Activated T-helper 1 cell treated with anti-CD3 and anti-CD28 coated beads, Interleukin-12 subunit alpha, Interleukin-12 subunit beta, Interleukin-2, Interleukin-4 antibody, amounts not matched to agents 30 ng/mL and 10 ng/mL and 1 ng/mL, durations not matched to agents 14 hours and 24 hours and 36 hours (primary cell): ENCODE results near the gene SPDYE16. TPM values are rescaled to one million over a fixed set of nuclear protein-coding genes. Genes with fewer than 3 reads are reported as not detected.
"Not testable (repeated sequence)": the region's sequence is repeated elsewhere in the genome, so short reads cannot be mapped to it uniquely, and the experiment has no call there.

Experiments
- DNase-seq: peaks from one replicate; pipeline ENCODE4 v3.0.0; 2021; ENCODE audit warnings: low spot score
- H3K27ac Mint-ChIP-seq: one replicate; pipeline ENCODE4 v1.8.0; 2021; ENCODE audit warnings: mild to moderate bottlenecking, mixed read lengths
- H3K27me3 Mint-ChIP-seq: one replicate; pipeline ENCODE4 v1.8.0; 2022; ENCODE audit warnings: mild to moderate bottlenecking, moderate library complexity, mixed read lengths; ENCODE audit not compliant: insufficient read depth
- H3K36me3 Mint-ChIP-seq: one replicate; pipeline ENCODE4 v1.8.0; 2021; ENCODE audit warnings: low read depth, mixed read lengths
- H3K4me1 Mint-ChIP-seq: one replicate; pipeline ENCODE4 v1.8.0; 2021; ENCODE audit warnings: low read depth, mixed read lengths
- H3K4me3 Mint-ChIP-seq: one replicate; pipeline ENCODE4 v1.8.0; 2021; ENCODE audit warnings: mild to moderate bottlenecking, moderate library complexity, mixed read lengths
- H3K9me3 Mint-ChIP-seq: one replicate; pipeline ENCODE4 v1.8.0; 2021; ENCODE audit warnings: mixed read lengths
- intact Hi-C: fragments of 100-400 bp; cut with micrococcal nuclease; formaldehyde crosslinking; loops from one replicate; pipeline ENCODE4 v1.15.1; 2024
- total RNA-seq: library from RNA; stranded (reverse); gene quantifications from 2 replicates; pipeline ENCODE4 v1.2.3, GENCODE V29; 2022

Gene SPDYE16
- total RNA-seq, 1 donor from 2014 or later: not detected

DNA sequence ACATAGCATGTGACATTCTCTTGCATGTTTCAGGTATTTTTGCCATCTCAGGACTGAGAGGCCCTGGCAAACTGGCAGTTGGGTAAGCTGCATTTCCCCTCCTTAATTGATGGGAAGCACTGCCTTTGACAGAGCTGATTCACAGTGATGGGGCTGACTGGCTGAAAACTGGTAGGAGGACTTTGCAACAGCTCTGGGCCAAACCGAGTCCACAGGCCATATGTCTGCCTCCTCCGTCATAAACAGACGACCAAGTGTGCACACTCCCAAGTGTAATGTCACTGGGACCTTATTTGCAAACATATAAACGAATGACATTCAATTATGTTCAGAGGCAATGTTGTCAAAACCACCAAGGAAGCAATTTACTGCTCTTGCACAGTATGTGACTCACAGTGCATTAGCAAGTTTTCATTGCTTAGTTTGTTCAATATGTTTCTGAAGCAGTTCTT lies 27.3 kb upstream of the SPDYE16 start:
- peaks cover 15% of the 10 kb centered on the region for H3K36me3 Mint-ChIP-seq
- intact Hi-C loops, H3K4me1 Mint-ChIP-seq, H3K9me3 Mint-ChIP-seq, H3K27me3 Mint-ChIP-seq, H3K4me3 Mint-ChIP-seq, H3K27ac Mint-ChIP-seq, DNase-seq: not testable (repeated sequence)

DNA sequence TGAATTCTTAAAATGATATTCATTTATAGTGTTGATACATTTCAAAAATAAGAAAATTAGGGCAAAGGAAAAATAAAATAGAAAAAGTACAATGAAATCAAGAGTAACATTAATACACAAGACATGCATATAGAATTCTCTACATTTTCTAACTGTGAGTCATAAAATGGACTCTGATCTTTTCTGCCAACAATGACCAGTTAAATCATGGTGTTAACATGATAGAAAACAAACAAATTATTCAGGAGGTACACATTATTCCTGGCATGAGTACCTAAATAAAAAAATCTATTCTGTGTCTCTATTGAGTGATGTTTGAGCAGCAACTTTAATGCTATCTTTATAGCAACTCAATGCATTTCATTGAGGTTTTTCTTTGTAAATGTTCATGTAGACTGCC lies 25.6 kb upstream of the SPDYE16 start:
- H3K4me3 Mint-ChIP-seq, intact Hi-C loops, H3K27ac Mint-ChIP-seq, DNase-seq, H3K4me1 Mint-ChIP-seq, H3K9me3 Mint-ChIP-seq, H3K27me3 Mint-ChIP-seq: not testable (repeated sequence)
- peaks cover 20% of the 10 kb centered on the region for H3K36me3 Mint-ChIP-seq

DNA sequence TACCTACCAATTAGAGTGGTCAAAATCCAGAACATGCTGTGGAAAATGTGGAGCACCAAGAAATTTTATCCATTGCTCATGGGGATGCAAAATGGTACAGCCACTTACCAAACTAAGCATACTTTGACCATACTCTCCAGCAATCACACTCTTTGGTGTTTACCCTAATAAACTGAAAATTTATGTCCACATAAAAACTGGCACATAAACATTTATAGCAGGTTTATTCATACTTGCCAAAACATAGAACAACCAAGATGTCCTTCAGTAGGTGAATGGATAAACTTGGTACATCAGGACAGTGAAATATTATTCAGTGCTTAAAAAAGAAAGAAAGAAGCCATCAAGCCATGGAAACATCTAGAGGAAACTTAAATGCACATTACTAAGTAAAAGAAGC lies 24.7 kb upstream of the SPDYE16 start:
- H3K4me3 Mint-ChIP-seq, H3K27me3 Mint-ChIP-seq, H3K4me1 Mint-ChIP-seq, H3K27ac Mint-ChIP-seq, DNase-seq, intact Hi-C loops, H3K9me3 Mint-ChIP-seq: not testable (repeated sequence)
- H3K36me3 Mint-ChIP-seq: peaks cover 20% of the 10 kb centered on the region

DNA sequence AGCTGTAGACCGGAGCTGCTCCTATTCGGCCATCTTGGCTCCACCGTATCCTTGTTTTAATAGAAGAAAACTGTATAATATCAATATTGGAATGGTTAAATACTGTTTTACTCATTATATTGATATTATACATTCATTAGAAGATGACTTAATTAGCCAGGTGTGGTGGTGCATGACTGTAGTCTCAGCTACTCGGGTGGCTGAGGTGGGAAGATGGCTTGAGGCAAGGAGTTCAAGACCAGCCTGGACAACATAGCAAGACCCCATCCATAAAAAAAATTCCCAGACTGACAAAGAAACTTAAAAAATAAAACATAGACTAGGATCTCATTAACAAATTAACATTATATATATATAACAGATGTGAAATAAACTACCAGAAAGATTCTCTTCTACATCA lies 24.2 kb upstream of the SPDYE16 start:
- intact Hi-C loops, H3K9me3 Mint-ChIP-seq, H3K4me1 Mint-ChIP-seq, DNase-seq, H3K27ac Mint-ChIP-seq, H3K27me3 Mint-ChIP-seq, H3K4me3 Mint-ChIP-seq: not testable (repeated sequence)
- H3K36me3 Mint-ChIP-seq: peaks cover 19% of the 10 kb centered on the region

DNA sequence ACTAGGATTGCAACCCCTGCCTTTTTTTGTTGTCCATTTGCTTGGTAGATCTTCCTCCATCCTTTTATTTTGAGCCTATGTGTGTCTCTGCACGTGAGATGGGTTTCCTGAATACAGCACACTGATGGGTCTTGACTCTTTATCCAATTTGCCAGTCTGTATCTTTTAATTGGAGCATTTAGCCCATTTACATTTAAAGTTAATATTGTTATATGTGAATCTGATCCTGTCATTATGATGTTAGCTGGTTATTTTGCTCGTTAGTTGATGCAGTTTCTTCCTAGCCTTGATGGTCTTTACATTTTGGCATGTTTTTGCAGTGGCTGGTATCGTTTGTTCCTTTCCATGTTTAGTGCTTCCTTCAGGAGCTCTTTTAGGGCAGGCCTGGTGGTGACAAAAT lies 21.9 kb upstream of the SPDYE16 start:
- DNase-seq, intact Hi-C loops, H3K27me3 Mint-ChIP-seq, H3K4me1 Mint-ChIP-seq, H3K9me3 Mint-ChIP-seq, H3K4me3 Mint-ChIP-seq, H3K27ac Mint-ChIP-seq: not testable (repeated sequence)
- peaks cover 15% of the 10 kb centered on the region for H3K36me3 Mint-ChIP-seq

DNA sequence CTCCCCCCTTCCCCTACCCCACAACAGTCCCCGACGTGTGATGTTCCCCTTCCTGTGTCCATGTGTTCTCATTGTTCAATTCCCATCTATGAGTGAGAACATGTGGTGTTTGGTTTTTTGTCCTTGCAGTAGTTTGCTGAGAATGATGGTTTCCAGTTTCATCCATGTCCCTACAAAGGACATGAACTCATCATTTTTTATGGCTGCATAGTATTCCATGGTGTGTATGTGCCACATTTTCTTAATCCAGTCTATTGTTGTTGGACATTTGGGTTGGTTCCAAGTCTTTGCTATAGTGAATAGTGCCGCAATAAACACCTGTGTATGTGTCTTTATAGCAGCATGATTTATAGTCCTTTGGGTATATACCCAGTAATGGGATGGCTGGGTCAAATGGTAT lies 18.2 kb upstream of the SPDYE16 start:
- DNase-seq, H3K4me3 Mint-ChIP-seq, H3K27ac Mint-ChIP-seq, H3K4me1 Mint-ChIP-seq, H3K9me3 Mint-ChIP-seq, intact Hi-C loops, H3K27me3 Mint-ChIP-seq: not testable (repeated sequence)
- H3K36me3 Mint-ChIP-seq: peaks cover 23% of the 10 kb centered on the region

DNA sequence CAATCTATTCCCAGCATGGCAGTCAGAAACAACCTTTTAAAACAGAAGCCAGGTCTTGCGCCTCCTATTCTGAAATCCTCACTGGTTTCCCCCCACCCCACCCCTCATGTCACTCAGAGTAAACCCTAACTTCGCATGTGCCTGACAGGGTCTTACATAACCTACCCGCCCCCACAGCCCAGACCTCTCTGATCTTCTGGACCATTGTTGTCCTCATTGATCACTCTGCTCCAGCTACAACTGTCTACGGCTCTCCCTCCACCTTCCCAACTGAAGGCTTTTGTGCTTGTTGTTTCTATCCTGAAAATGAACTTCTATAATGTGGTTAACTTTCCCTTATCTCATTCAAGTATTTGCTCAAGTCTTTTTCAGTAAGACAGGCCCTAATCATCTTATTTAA lies 17.1 kb upstream of the SPDYE16 start:
- H3K27ac Mint-ChIP-seq, H3K4me3 Mint-ChIP-seq, DNase-seq, H3K9me3 Mint-ChIP-seq, H3K27me3 Mint-ChIP-seq, H3K4me1 Mint-ChIP-seq, intact Hi-C loops: not testable (repeated sequence)
- peaks cover 25% of the 10 kb centered on the region for H3K36me3 Mint-ChIP-seq

DNA sequence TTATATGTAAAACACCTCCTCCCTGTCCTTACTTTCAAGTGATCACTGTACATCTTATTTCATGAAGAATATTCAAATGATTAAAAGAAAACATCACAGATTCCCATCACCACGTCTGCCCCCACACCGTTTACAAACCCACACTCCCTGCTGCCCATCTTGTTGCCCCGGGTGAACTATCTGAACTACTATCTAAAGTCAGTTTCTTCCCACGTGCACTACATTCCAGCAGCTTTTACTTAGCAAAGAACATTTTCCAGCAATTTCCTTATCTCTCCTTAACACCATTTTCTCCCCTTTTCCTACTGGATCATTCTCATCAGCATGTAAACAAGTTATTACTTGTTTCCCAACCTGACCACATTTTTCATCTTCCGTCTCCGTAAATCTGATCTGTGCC lies 16.6 kb upstream of the SPDYE16 start:
- Mint-ChIP-seq H3K4me1 (peaks cover 13% of the 10 kb centered on the region), H3K36me3 (peaks cover 27% of the 10 kb centered on the region)
- DNase-seq, intact Hi-C loops, H3K27ac Mint-ChIP-seq, H3K27me3 Mint-ChIP-seq, H3K4me3 Mint-ChIP-seq, H3K9me3 Mint-ChIP-seq: not testable (repeated sequence)

DNA sequence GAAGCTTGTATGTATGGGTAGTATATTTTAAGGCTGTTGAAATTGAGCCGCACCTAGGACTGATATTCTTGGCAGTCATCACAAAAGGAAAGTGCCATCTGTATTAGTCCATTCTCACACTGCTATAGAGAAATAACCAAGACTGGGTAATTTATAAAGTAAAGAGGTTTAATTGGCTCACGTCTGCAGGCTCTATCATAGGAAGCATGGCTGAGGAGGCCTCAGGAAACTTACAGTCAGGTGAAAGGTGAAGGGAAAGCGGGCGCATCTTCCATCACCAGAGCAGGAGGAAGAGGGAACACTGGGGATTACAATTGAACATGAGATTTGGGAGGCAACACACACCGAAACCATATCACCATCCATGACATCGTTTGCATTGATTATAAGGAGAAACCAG lies 8.9 kb upstream of the SPDYE16 start:
- H3K36me3 Mint-ChIP-seq: peaks cover 16% of the 10 kb centered on the region
- peaks cover 35% of the 10 kb centered on the region for H3K4me1 Mint-ChIP-seq
- DNase-seq, H3K4me3 Mint-ChIP-seq, intact Hi-C loops, H3K27ac Mint-ChIP-seq, H3K27me3 Mint-ChIP-seq, H3K9me3 Mint-ChIP-seq: not testable (repeated sequence)

DNA sequence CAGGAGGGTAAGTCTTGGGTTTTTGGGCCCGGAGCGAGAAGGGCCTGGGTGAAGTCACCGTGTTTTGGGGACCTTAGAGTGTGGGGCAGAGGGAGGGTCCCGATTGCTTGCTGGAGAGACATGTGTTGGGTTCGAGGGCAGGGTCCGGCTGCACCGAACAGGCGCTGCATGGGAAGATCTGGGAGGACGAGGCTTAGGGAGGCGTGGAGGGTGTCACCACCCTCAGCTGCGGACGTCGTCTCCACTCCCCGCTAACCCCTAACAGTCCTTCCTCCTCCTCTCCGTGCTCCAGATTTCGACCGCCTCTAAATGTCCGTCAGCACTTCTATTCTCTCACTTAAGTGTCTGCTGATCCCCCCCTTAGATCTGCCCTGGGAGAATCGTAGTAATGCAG lies 6.8 kb upstream of the SPDYE16 start:
- H3K27me3 Mint-ChIP-seq, intact Hi-C loops, H3K9me3 Mint-ChIP-seq: not testable (repeated sequence)
- Mint-ChIP-seq H3K36me3 (peaks cover 13% of the 10 kb centered on the region), H3K4me1 (peaks cover 24% of the 10 kb centered on the region), H3K27ac (peak overlapping the region; percentile 76), H3K4me3 (peak overlapping the region; percentile 95)
- DNase-seq: peak; percentile 3

DNA sequence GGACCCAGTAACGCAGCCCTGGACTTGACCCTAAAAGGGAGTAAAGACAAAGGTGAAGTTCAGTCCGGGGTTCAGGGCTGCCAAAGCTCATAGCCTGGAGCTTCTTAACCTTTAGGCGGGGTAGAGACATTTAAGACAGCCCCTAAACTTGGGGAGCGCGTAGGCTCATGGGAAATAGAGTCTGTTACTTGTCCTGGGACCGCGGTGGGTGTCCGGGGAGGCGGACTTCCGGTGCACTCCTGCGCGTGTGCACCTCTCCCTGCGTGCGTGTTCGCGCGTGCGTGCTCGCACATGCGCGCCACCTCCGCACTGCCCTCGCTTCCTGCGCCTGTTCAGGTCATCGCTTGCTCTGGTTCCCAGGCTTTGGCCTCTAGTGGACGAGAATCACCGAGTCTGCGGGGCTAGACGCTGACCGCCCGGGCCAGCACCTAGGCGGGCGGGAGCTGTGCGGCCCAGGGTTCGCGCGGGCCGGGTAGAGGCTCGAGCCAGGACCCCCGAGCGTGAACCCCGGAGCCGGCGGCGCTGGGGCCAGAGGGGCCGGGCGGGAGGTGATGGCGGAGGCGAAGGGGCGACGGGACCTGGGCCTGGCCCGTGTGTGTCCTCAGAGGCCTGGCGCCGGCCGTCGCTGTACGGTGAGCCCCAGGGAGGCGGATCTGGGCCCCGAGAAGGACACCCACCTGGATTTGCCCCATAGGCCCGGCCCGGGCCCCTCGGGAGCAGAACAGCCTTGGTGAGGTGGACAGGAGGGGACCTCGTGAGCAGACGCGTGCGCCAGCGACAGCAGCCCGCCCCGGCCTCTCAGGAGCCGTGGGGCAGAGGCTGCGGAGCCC lies 6.1 kb upstream of the SPDYE16 start:
- DNase-seq: peak; percentile 84
- H3K27me3 Mint-ChIP-seq: not testable (repeated sequence)

DNA sequence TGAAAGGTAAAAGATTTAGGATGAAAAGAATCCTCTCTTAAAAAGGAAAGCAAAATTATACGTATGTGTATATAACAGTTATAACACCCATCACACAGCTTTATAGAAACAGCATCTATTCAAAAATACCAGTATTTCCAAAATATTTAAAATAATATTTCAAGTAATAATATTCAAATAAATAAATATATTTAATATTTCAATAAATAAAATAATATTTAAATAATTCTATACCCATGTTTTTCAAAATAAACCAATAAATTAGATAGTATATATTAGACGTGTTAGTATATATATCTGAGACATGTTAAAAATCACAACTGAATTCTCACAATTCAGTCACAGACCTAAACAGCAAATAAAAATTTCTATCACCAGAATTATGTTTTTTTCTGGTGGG lies 11.5 kb downstream of the SPDYE16 start:
- H3K4me1 Mint-ChIP-seq, H3K9me3 Mint-ChIP-seq, H3K36me3 Mint-ChIP-seq, H3K4me3 Mint-ChIP-seq, intact Hi-C loops, DNase-seq, H3K27ac Mint-ChIP-seq, H3K27me3 Mint-ChIP-seq: not testable (repeated sequence)

More for the DNA sequence above, 6.1 kb upstream of the SPDYE16 start:
- H3K9me3 Mint-ChIP-seq, intact Hi-C loops: not testable (repeated sequence)
- peaks cover 21% of the 10 kb centered on the region for H3K4me1 Mint-ChIP-seq
- H3K4me3 Mint-ChIP-seq: peak overlapping the region; percentile 95
- peaks cover 11% of the 10 kb centered on the region for H3K36me3 Mint-ChIP-seq
- peak overlapping the region; percentile 91 for H3K27ac Mint-ChIP-seq

DNA sequence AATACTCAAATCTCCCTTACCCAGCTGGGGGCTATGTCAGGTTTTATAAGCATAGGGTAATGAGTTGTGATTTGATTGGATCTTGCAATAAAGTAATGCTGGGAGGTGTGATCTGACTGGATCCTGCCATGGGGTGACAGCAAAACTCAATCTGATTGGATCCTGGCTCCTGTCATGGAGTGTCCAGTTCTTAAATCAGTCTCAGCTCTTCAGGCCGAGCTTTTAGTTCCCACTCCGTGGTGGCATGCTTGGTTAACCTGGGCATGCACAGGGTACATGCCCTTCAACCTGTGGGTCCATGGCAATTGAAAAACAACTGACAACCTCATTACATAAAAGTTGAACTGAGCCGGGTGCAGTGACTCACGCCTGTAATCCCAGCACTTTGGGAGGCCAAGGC lies 16.9 kb downstream of the SPDYE16 start:
- H3K36me3 Mint-ChIP-seq, H3K9me3 Mint-ChIP-seq, H3K4me3 Mint-ChIP-seq, intact Hi-C loops, H3K27ac Mint-ChIP-seq, DNase-seq, H3K4me1 Mint-ChIP-seq, H3K27me3 Mint-ChIP-seq: not testable (repeated sequence)

DNA sequence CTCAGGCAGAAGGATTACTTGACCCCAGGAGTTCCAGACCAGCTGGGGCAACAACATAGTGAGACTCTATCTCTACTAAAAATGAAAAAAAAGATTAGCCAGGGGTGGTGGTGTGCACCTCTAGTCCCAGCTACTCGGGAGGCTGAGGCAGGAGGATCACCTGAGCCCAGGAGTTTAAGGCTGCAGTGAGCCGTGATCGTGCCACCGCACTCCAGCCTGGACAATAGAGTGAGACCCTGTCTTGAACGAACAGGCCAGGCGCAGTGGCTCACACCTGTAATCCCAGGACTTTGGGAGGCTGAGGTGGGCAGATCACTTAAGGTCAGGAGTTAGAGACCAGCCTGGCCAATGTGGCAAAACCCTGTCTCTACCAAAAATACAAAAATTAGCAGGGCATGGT lies 26.2 kb downstream of the SPDYE16 start:
- H3K27me3 Mint-ChIP-seq: not testable (repeated sequence)

More for the DNA sequence above, 26.2 kb downstream of the SPDYE16 start:
- DNase-seq, H3K36me3 Mint-ChIP-seq, H3K27ac Mint-ChIP-seq, H3K4me1 Mint-ChIP-seq, H3K9me3 Mint-ChIP-seq, H3K4me3 Mint-ChIP-seq, intact Hi-C loops: not testable (repeated sequence)
